SK-N-SH (cell line): ENCODE results near the gene NMNAT1. TPM values are rescaled to one million over a fixed set of nuclear protein-coding genes. Genes with fewer than 3 reads are reported as not detected.

Experiments used
- CTCF ChIA-PET: fragments of 300-600, 350-600 bp; formaldehyde crosslinking; extraction: SDS; loops from one replicate; lab custom pipeline; 2021; lab: Yijun Ruan, JAX
- POLR2A ChIA-PET: fragments of 350-600 bp; sonication (Branson Sonifier 250); formaldehyde crosslinking; extraction: SDS; loops from one replicate; lab custom pipeline; 2020; ENCODE audit warnings: antibody characterized with exemption, inconsistent platforms; lab: Yijun Ruan, JAX
- DNase-seq: peaks from one replicate; pipeline ENCODE4 v3.0.0; 2012
- H2AFZ ChIP-seq: fragments of 200-600 bp; sonication (generic); 2 replicates; pipeline ENCODE4 v1.8.1; 2016; ENCODE audit warnings: antibody characterized with exemption, mild to moderate bottlenecking, low read depth
- H3F3A ChIP-seq: fragments of 200-600 bp; sonication (generic); replicated peaks from 2 replicates; pipeline ENCODE3; 2016; ENCODE audit warnings: antibody characterized with exemption, mild to moderate bottlenecking; ENCODE audit not compliant: insufficient read depth
- H3K27ac ChIP-seq, 2 experiments: fragments of 200-500 bp in 1 of 2; fragments of 200-600 bp in 1 of 2; sonication (Bioruptor generic) in 1 of 2; sonication (generic), shearing (Covaris generic) in 1 of 2; 2 replicates each; pipeline versions ENCODE4 v1.5.1 to v1.6.1; 2014 to 2016; ENCODE audit warnings: low read depth in 2 of 2, inconsistent platforms in 1 of 2, low read length in 1 of 2, mild to moderate bottlenecking in 1 of 2, mixed read lengths in 1 of 2
- H3K27me3 ChIP-seq: fragments of 200-600 bp; sonication (generic), shearing (Covaris generic); 2 replicates; pipeline ENCODE4 v1.6.1; 2016; ENCODE audit warnings: mixed run types; ENCODE audit not compliant: insufficient read depth
- H3K36me3 ChIP-seq, 2 experiments: fragments of 200-500 bp in 1 of 2; fragments of 200-600 bp in 1 of 2; sonication (Bioruptor generic) in 1 of 2; sonication (generic) in 1 of 2; replicated peaks in 1 of 2; 2 replicates each; pipeline versions ENCODE3 to v1.5.1; 2014 to 2016; ENCODE audit warnings: low read length in 1 of 2, mild to moderate bottlenecking in 1 of 2; ENCODE audit not compliant: insufficient read depth in 2 of 2, control insufficient read depth in 1 of 2
- H3K4me1 ChIP-seq, 2 experiments: fragments of 200-500 bp in 1 of 2; fragments of 200-600 bp in 1 of 2; sonication (Bioruptor generic) in 1 of 2; sonication (generic), shearing (Covaris generic) in 1 of 2; 2 replicates each; pipeline versions ENCODE4 v1.5.1 to v1.6.1; 2014 to 2016; ENCODE audit warnings: low read depth in 1 of 2, low read length in 1 of 2, mixed run types in 1 of 2; ENCODE audit not compliant: insufficient read depth in 2 of 2, control insufficient read depth in 1 of 2
- H3K4me2 ChIP-seq: fragments of 200-600 bp; sonication (generic), shearing (Covaris generic); 2 replicates; pipeline ENCODE4 v1.6.1; 2017; ENCODE audit warnings: mixed run types
- H3K4me3 ChIP-seq, 2 experiments: fragments of 200-500 bp in 1 of 2; fragments of 200-600 bp in 1 of 2; sonication (Bioruptor generic) in 1 of 2; sonication (generic), shearing (Covaris generic) in 1 of 2; 2 replicates each; pipeline versions ENCODE4 v1.5.1 to v1.8.1; 2014 to 2016; ENCODE audit warnings: low read depth in 2 of 2, inconsistent platforms in 1 of 2, low read length in 1 of 2, mild to moderate bottlenecking in 1 of 2, mixed read lengths in 1 of 2, moderate library complexity in 1 of 2
- H3K79me2 ChIP-seq: fragments of 200-600 bp; sonication (generic); 2 replicates; pipeline ENCODE4 v1.8.1; 2017; ENCODE audit warnings: mild to moderate bottlenecking; ENCODE audit not compliant: insufficient read depth
- H3K9ac ChIP-seq: fragments of 200-600 bp; sonication (generic); 2 replicates; pipeline ENCODE4 v1.6.1; 2017; ENCODE audit warnings: mixed run types
- H3K9me2 ChIP-seq: fragments of 200-600 bp; sonication (generic); 2 replicates; pipeline ENCODE4 v1.6.1; 2017; ENCODE audit warnings: mixed run types
- H3K9me3 ChIP-seq: fragments of 200-600 bp; sonication (generic); 2 replicates; pipeline ENCODE4 v1.6.1; 2017; ENCODE audit warnings: mixed run types, mild to moderate bottlenecking, moderate library complexity
- H4K20me1 ChIP-seq: fragments of 200-600 bp; sonication (generic); 2 replicates; pipeline ENCODE4 v1.6.1; 2017; ENCODE audit warnings: mild to moderate bottlenecking, mixed run types; ENCODE audit not compliant: insufficient read depth
- ELF1 ChIP-seq: IDR thresholded peaks from 2 replicates; pipeline ENCODE4 v1.4.0; 2012
- EP300 ChIP-seq, 2 experiments: IDR thresholded peaks; 2 replicates each; pipeline versions ENCODE4 v1.4.0 to v1.6.1; 2012; ENCODE audit warnings: borderline replicate concordance in 1 of 2, low read depth in 1 of 2, low read length in 1 of 2
- EZH2phosphoT487 ChIP-seq: fragments of 200-600 bp; sonication (generic); IDR thresholded peaks from 2 replicates; pipeline ENCODE4 v1.6.1; 2017; ENCODE audit warnings: low read depth, mixed run types, mild to moderate bottlenecking, antibody characterized with exemption, moderate library complexity, borderline replicate concordance
- FOXJ3 ChIP-seq: sonication (generic); formaldehyde crosslinking; IDR thresholded peaks from 2 replicates; pipeline ENCODE4 v1.5.1; 2020; ENCODE audit warnings: mild to moderate bottlenecking, missing genetic modification reagents
- FOXM1 ChIP-seq: IDR thresholded peaks from 2 replicates; pipeline ENCODE4 v1.4.0; 2012; ENCODE audit warnings: low read depth, mild to moderate bottlenecking
- GABPA ChIP-seq: IDR thresholded peaks from 2 replicates; pipeline ENCODE4 v1.4.0; 2012; ENCODE audit warnings: low read depth, mild to moderate bottlenecking
- JUND ChIP-seq: IDR thresholded peaks from 2 replicates; pipeline ENCODE4 v1.4.0; 2012
- POLR2AphosphoS5 ChIP-seq: IDR thresholded peaks from 2 replicates; pipeline ENCODE4 v1.6.1; 2012; ENCODE audit warnings: low read depth, low read length
- RAD21 ChIP-seq: IDR thresholded peaks from 2 replicates; pipeline ENCODE4 v1.6.1; 2012; ENCODE audit warnings: mild to moderate bottlenecking, low read length
- RXRA ChIP-seq: IDR thresholded peaks from 2 replicates; pipeline ENCODE4 v1.4.0; 2012; ENCODE audit warnings: low read depth, mild to moderate bottlenecking, borderline replicate concordance
- SIN3A ChIP-seq: IDR thresholded peaks from 2 replicates; pipeline ENCODE4 v1.6.1; 2012; ENCODE audit warnings: low read depth, mild to moderate bottlenecking, low read length, moderate library complexity, borderline replicate concordance
- SMC3 ChIP-seq: IDR thresholded peaks from 2 replicates; pipeline ENCODE4 v1.6.1; 2012; ENCODE audit warnings: low read depth, low read length, improper control_type of control experiment
- TAF1 ChIP-seq: IDR thresholded peaks from 2 replicates; pipeline ENCODE4 v1.6.1; 2012; ENCODE audit warnings: low read depth, mild to moderate bottlenecking, low read length, moderate library complexity, borderline replicate concordance
- TCF12 ChIP-seq: IDR thresholded peaks from 2 replicates; pipeline ENCODE4 v1.4.0; 2012
- TEAD4 ChIP-seq: IDR thresholded peaks from 2 replicates; pipeline ENCODE4 v1.4.0; 2012; ENCODE audit warnings: mild to moderate bottlenecking, borderline replicate concordance; ENCODE audit not compliant: insufficient read depth
- USF1 ChIP-seq: IDR thresholded peaks from 2 replicates; pipeline ENCODE4 v1.4.0; 2012; ENCODE audit warnings: low read depth, borderline replicate concordance
- USF2 ChIP-seq: fragments of 150-350 bp; IDR thresholded peaks from 2 replicates; pipeline ENCODE4 v1.6.1; 2017; ENCODE audit warnings: antibody characterized with exemption, low read length, low read depth, borderline replicate concordance
- YY1 ChIP-seq: IDR thresholded peaks from 2 replicates; pipeline ENCODE4 v1.4.0; 2012; ENCODE audit warnings: low read depth, mild to moderate bottlenecking
- WGBS: methylation state at CpG from one replicate; pipeline ENCODE4 v1.1.6; 2017; ENCODE audit warnings: low lambda C conversion rate; 5-methylcytosine and 5-hydroxymethylcytosine counted together
- polyA plus RNA-seq, 3 experiments: library from polyadenylated mRNA; depleted of rRNA; stranded (reverse); fragments of >200 nt; gene quantifications; 2 replicates each; pipeline ENCODE4 v1.2.3, GENCODE V29; 2012
- TF ChIP-seq, protein P1 (sequence below): fragments of 200-600 bp; sonication (generic); IDR thresholded peaks from 2 replicates; pipeline ENCODE4 v1.6.1; 2017; ENCODE audit warnings: antibody characterized with exemption, mild to moderate bottlenecking, moderate library complexity
- TF ChIP-seq, protein P2 (sequence below): IDR thresholded peaks from 2 replicates; pipeline ENCODE4 v1.6.1; 2012; ENCODE audit warnings: mild to moderate bottlenecking, low read depth, low read length, moderate library complexity

The NMNAT1 gene
- polyA plus RNA-seq, 1 of the 3 experiments (the other 2 are of a cell fraction), result 7.0 TPM

- WGBS, result 94% methylated on average over 5 of the region's 5 CpGs
Measured at GRCh38 chr1:9984253-9984652, 41.0 kb downstream of the NMNAT1 start.

DNA sequence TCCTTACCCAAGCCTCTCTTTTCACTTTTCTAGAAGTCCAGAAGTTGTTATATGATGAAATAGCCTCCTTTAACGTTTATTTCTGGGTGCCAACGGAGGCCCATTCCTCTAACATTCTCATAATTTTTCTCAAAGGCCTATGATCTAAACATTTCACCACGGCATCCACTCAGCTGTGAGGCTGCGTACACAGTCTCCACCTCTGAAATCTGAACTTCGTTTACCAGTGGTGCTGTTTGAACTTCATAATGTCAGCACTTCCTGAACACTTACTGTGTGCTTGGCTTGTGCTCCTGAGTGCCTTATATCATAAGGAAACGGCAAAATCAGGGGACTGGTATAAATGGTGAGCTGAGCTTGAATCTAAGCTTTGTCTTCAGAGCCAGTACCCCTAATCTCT is 41.7 kb downstream of the NMNAT1 start:
- no peak overlapping the region for H3K9ac ChIP-seq
- WGBS, result 62% methylated on average over 6 of the region's 6 CpGs
- POLR2A ChIA-PET, result no interaction called here
- no peak overlapping the region for H3K4me2 ChIP-seq
- H3K36me3 ChIP-seq, result peaks cover 4 to 7% of the 10 kb centered on the region in 2 experiments
- H3K27ac ChIP-seq, result no peak overlapping the region
- no peaks in the 10 kb centered on the region for H3K79me2 ChIP-seq
- CTCF ChIA-PET, result no interaction called here
- H4K20me1 ChIP-seq, result no peaks in the 10 kb centered on the region
- no peak for DNase-seq
- H3K4me1 ChIP-seq, result no peaks in the 10 kb centered on the region
- no peak overlapping the region for H2AFZ ChIP-seq
- H3F3A ChIP-seq, result no peaks in the 10 kb centered on the region
- TF ChIP-seq SIN3A (no peak), TEAD4 (no peak), RXRA (no peak), USF1 (no peak), RAD21 (no peak), TAF1 (no peak), YY1 (no peak), JUND (no peak), GABPA (no peak), FOXM1 (no peak), EZH2phosphoT487 (no peak)
- TF ChIP-seq, protein P1, sequence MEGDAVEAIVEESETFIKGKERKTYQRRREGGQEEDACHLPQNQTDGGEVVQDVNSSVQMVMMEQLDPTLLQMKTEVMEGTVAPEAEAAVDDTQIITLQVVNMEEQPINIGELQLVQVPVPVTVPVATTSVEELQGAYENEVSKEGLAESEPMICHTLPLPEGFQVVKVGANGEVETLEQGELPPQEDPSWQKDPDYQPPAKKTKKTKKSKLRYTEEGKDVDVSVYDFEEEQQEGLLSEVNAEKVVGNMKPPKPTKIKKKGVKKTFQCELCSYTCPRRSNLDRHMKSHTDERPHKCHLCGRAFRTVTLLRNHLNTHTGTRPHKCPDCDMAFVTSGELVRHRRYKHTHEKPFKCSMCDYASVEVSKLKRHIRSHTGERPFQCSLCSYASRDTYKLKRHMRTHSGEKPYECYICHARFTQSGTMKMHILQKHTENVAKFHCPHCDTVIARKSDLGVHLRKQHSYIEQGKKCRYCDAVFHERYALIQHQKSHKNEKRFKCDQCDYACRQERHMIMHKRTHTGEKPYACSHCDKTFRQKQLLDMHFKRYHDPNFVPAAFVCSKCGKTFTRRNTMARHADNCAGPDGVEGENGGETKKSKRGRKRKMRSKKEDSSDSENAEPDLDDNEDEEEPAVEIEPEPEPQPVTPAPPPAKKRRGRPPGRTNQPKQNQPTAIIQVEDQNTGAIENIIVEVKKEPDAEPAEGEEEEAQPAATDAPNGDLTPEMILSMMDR, result no peak
- H3K27me3 ChIP-seq, result no peaks in the 10 kb centered on the region
- H3K9me2 ChIP-seq, result no peaks in the 10 kb centered on the region
- no peak overlapping the region for H3K4me3 ChIP-seq
- no peaks in the 10 kb centered on the region for H3K9me3 ChIP-seq

More at GRCh38 chr1:9984253-9984652, 41.0 kb downstream of the NMNAT1 start:
- Histone ChIP-seq H3K27me3 (no peaks in the 10 kb centered on the region), H3K9ac (no peak overlapping the region), H3K9me2 (no peaks in the 10 kb centered on the region), H3K4me3 (no peak overlapping the region), H2AFZ (no peak overlapping the region), H4K20me1 (no peaks in the 10 kb centered on the region), H3K79me2 (no peaks in the 10 kb centered on the region), H3K4me2 (no peak overlapping the region), H3K9me3 (no peaks in the 10 kb centered on the region), H3K27ac (no peak overlapping the region), H3F3A (no peaks in the 10 kb centered on the region), H3K36me3 (peaks cover 4 to 7% of the 10 kb centered on the region in 2 experiments), H3K4me1 (no peaks in the 10 kb centered on the region)
- ChIA-PET POLR2A (no interaction called here), CTCF (no interaction called here)
- TF ChIP-seq POLR2AphosphoS5 (no peak), ELF1 (no peak), USF2 (no peak), SMC3 (no peak), FOXM1 (no peak), FOXJ3 (no peak), TAF1 (no peak), EP300 (IDR thresholded peaks at IDR 0.05; ENCODE audit: borderline replicate concordance in 1 of 2, low read depth in 1 of 2, low read length in 1 of 2) (no peak), TCF12 (no peak)
- TF ChIP-seq, protein P2, sequence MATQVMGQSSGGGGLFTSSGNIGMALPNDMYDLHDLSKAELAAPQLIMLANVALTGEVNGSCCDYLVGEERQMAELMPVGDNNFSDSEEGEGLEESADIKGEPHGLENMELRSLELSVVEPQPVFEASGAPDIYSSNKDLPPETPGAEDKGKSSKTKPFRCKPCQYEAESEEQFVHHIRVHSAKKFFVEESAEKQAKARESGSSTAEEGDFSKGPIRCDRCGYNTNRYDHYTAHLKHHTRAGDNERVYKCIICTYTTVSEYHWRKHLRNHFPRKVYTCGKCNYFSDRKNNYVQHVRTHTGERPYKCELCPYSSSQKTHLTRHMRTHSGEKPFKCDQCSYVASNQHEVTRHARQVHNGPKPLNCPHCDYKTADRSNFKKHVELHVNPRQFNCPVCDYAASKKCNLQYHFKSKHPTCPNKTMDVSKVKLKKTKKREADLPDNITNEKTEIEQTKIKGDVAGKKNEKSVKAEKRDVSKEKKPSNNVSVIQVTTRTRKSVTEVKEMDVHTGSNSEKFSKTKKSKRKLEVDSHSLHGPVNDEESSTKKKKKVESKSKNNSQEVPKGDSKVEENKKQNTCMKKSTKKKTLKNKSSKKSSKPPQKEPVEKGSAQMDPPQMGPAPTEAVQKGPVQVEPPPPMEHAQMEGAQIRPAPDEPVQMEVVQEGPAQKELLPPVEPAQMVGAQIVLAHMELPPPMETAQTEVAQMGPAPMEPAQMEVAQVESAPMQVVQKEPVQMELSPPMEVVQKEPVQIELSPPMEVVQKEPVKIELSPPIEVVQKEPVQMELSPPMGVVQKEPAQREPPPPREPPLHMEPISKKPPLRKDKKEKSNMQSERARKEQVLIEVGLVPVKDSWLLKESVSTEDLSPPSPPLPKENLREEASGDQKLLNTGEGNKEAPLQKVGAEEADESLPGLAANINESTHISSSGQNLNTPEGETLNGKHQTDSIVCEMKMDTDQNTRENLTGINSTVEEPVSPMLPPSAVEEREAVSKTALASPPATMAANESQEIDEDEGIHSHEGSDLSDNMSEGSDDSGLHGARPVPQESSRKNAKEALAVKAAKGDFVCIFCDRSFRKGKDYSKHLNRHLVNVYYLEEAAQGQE, result no peak
- no peak for DNase-seq
